ENCODE results near the gene ZNF611.
"Not testable (repeated sequence)": the region's sequence is repeated elsewhere in the genome, so short reads cannot be mapped to it uniquely, and the experiment has no call there.

ZNF611 gene

DNA sequence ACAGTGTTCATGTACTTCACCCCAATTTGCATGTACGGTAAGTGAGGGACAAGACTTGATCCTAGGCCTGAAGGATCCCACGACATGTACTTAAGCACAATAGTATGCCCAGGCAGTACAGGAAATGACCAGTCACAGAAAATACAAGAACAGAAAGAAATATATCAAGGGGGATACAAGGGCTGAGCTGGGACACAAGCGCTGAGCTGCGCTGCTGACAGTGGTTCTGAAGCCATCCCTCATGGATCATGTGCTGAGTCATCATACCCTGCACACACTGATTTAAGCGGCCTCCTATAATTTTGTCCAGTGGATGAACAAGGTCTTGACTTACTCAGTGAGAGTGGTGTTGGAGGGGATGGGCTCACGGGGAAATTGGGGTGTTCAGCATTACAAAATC is 59.6 kb downstream of the ZNF611 start:
- not testable (repeated sequence) for DNase-seq

DNA sequence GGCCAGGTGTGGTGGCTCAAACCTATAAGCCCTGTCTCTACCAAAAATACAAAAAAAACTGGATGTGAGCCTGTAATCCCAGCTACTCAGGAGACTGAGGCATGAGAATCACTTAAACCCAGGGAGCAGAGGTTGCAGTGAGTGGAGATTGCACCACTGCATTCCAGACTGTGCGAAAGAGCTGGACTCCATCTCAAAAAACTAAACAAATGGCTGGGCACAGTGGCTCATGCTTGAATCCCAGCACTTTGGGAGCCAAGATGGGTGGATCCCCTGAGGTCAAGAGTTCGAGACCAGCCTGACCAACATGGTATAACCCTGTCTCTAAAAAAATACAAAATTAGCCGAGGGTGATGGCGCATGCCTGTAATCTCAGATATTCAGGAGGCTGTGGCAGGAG is 61.8 kb downstream of the ZNF611 start:
- DNase-seq = no peak

DNA sequence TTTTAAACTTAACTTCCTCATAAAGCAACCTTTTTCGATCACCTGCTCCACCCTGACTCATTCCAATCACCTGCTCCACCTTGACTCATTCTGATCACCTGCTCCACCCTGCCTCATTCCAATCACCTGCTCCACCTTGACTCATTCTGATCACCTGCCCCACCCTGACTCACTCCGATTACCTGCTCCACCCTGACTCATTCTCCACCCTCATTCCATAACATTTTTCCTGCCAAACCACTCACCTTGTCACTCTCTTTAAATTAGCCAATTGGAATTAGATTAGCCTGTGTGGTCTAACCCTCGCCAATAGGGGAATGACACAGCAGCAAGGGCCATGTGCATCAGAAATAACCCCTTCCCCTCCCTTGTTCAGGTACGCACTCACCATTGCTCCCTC is 64.8 kb downstream of the ZNF611 start:
- DNase-seq = no peak

DNA sequence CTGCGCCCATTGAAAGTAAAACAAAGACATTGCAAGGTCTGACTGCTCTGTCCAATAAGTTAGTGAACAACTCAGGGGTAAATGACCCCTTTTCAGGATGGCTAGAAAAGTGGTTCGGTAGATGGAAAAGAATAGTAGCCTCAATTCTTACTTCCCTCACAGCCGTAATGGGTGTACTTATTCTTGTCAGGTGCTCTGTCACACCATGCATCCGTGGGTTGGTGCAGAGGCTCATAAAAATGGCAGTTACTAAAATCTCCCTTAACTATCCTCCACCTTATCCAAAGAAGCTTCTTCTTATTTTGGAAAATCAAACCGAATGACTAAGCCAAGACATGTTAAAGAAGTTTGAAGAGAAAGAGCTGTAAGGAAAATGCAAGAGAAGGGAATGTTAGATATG is 65.3 kb downstream of the ZNF611 start:
- no peak for DNase-seq

DNA sequence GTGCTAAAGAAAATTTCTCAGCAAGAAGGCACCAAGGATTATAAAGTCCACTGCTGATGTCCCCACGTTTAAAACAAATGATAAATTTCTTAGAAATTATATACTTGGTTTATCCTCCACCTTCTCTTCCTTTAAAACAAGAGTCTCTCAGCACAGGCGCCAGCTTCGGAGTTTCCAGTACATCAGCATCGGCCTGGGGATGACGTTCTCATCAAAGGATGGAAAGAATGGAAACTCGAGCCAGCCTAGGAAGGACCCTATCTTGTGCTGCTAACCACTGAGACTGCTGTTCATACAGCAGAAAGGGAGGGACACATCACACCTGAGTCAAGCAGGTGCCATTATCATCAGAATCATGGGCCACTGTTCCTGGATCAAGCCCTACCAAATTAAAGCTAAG is 66.9 kb downstream of the ZNF611 start:
- no peak for DNase-seq

DNA sequence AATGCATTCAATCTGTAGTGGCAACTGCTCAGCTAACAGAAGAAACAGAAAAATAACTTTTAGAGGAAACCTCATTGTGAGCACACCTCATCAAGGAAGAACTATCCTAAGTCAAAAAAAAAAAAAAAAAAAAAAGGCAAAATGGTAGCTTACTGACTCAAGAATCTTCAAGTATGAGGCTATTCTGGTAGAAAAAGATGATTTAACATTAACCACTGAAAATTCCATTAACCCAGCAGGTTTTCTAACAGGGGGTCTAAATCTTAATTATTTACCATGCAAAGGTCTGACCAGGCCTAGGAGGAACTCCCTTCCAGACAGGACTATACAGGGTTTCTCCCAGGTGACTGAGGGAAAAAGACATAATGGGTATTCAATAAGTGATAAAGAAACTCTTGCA is 68.3 kb downstream of the ZNF611 start:
- DNase-seq = no peak

DNA sequence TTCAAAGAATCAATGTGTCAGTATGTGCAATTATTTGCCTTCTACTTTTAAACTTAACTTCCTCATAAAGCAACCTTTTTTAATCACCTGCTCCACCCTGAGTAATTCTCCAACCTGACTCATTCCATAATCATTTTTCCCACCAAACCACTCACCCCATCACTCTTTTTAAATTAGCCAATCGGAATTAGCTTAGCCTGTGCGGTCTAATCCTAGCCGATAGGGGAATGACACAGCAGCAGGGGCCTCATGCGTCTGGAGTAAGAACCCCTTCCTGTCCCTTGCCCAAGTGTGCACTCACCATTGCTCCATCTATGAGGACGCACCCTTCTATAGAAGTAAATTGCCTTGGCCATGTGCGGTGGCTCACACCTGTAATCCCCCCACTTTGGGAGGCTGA is 69.3 kb downstream of the ZNF611 start:
- DNase-seq = no peak

DNA sequence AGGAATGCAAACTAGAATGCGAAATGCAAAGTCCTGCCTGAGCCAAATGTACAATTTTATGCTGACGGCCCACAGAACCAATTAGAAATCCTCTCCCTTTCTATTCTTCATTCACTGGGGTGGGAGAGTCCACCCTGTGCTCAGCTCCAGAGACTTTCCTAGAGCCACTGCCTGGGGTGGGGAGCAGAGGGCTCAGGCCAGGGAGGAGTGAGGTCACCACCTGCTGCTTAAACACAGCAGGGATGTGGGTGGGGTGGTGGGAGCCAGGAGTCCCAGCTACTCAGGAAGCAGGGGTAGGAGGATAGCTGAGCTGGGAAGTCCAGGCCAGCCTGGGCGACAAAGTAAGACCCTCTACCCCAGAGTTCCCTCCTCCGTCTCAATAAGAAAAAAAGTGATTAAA is 69.8 kb downstream of the ZNF611 start:
- no peak for DNase-seq

DNA sequence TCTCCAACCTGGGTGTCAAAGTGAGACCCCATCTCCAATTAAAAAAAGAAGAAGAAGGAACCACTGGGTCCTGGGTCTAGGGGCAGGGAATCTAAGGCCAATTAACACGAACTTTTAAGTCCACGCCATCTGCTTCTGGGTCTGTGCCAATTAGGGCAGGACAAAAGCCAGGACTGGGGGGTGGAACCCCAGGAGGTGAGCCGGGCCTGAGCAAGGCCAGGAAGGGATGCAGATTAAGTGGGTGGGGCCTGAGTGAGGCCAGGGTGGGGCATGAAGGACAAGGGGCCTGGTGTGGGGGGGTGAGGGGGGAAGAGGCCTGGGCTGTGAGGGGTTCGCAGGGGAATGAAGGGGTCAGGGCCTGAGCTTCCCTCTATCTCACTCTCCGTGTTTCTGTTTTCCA is 70.4 kb downstream of the ZNF611 start:
- no peak for DNase-seq

DNA sequence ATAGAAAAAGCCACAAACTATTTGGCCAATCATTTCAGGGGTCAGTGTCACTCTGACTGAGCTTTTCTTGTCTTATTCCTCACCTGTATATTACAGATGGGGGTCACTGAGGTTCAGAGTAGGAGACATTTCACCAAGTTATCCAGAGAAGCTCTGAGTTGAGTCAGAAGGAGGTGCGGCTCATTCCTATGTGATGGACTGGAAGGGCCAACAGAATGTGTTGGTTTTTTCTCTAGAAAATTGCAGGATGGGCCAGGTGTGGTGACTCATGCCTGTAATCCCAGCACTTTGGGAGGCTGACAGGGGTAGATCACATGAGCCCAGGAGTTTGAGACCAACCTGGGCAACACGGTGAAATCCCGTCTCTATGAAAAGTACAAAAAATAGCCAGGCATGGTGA is 72.2 kb downstream of the ZNF611 start:
- no peak for DNase-seq

DNA sequence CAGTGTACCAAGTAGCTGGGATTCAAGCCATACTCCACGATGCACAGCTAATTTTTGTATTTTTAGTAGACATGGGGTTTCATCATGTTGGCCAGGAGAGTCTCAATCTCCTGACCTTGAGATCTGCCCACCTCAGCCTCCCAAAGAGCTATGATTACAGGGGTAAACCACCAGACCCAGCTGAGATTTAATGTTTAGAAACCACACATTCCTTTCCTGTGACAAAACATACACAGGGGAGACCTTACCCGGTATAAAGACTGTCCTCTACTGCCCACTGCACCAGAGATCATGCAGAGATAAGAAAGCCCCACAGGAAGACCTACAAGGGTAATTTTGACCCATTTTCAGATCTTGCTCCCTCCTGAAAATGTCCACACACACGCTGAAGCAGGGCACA is 73.9 kb downstream of the ZNF611 start:
- no peak for DNase-seq

DNA sequence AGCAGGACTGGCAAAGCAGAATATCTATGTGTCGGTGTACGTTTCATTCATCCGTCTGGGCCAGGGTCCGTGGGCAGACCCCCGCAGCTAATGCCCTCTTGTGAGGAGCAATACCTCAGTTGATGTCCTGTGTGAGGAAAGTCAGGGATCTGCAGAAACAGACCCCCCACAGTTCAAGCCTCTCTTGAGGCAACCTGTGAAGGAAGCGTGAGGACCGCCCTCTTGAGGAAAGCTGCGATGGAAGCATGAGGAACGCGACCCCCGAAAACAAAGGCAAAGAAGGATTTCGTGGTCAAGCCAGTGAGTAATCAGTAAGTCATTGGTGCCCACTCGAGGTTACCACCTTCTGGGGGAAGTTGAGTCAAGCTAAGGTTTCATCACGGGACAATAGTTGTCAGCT is 75.8 kb downstream of the ZNF611 start:
- no peak for DNase-seq

DNA sequence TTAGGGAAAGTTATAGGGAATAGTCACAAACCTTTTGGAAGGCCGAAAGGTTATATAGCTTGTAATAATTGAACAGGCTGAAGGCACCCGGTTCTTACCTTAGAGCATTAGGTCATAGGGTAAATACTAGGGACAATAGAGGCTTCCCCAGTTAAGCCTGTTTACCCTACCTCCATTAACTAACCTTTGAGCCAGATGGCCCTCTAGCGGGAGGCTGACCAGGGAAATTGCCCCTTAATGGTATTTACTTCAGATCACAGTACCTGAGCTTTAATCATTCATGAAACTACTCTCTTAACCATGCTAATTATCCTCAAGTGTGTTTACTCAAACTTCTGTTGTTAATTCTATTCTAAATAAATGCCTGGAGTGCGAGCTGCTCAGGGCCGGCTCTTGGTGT is 76.2 kb downstream of the ZNF611 start:
- no peak for DNase-seq

DNA sequence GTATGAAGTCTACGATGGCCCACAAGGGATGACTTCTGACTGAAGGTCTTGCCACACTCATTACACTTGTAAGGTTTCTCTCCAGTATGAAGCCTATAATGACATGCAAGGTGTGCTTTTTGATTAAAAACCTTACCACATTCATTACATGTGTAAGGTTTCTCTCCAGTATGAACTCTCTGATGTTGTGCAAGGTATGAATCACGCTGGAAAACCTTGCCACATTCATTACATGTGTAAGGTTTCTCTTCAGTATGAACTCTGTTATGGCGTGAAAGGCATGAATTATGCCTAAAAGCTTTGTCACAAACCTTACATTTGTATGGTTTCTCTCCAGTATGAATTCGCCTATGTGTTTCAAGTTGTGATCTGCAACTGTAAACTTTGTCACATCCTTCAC is 81.7 kb downstream of the ZNF611 start:
- no peak for DNase-seq
